Measurements from ENCODE around the gene LRRC47. TPM values are rescaled to one million over a fixed set of nuclear protein-coding genes. Genes with fewer than 3 reads are reported as not detected.

LRRC47 gene
- 10 to 100 TPM; 22.0 to 23.9 TPM for total RNA-seq

- intact Hi-C loops (cut with micrococcal nuclease), result loop anchor here (1.0 kb wide), 6 partner anchors 24 to 305 kb away; partner anchors contain the start of genes C1orf174, CEP104, DFFB and SMIM1
- H3K27me3 Mint-ChIP-seq (ENCODE audit: low read depth), result peaks cover 9% of the 10 kb centered on the region
- no peaks in the 10 kb centered on the region for H3K9me3 Mint-ChIP-seq
- peak within 1 kb of the TSS; percentile 82 for H3K27ac Mint-ChIP-seq
- peak within 1 kb of the TSS; percentile 95 for H3K4me3 Mint-ChIP-seq
- peak; percentile 96 for DNase-seq
- H3K36me3 Mint-ChIP-seq (ENCODE audit: low read depth), result peaks cover 3% of the 10 kb centered on the region
- H3K4me1 Mint-ChIP-seq (ENCODE audit: low read depth), result peaks cover 43% of the 10 kb centered on the region
- CTCF ChIA-PET, result interaction anchor here (0.7 to 0.9 kb wide), 2 partner anchors 21 to 690 kb away, joined by 5 read pairs; no protein-coding TSS in a partner anchor
Observed at GRCh38 chr1:3796215-3797061, at the start of gene LRRC47. Gene LRRC47, minus strand, starts transcription at chr1:3796498. Its CDS starts 22 bp downstream, at chr1:3796476.

GRCh38 chr1:3842912-3843311, 46.6 kb upstream of the LRRC47 start:
- no peaks in the 10 kb centered on the region for H3K27me3 Mint-ChIP-seq (ENCODE audit: low read depth)
- H3K36me3 Mint-ChIP-seq (ENCODE audit: low read depth), result peaks cover 49% of the 10 kb centered on the region
- H3K4me1 Mint-ChIP-seq (ENCODE audit: low read depth), result no peaks in the 10 kb centered on the region
- no peak overlapping the region for H3K27ac Mint-ChIP-seq
- H3K9me3 Mint-ChIP-seq, result no peaks in the 10 kb centered on the region
- no peak for DNase-seq
- CTCF ChIA-PET, result no interaction called here
- H3K4me3 Mint-ChIP-seq, result no peak overlapping the region
- intact Hi-C loops (cut with micrococcal nuclease), result no loop called here

GRCh38 chr1:3841491-3841890, 45.2 kb upstream of the LRRC47 start:
- Mint-ChIP-seq H3K27ac (no peak overlapping the region), H3K36me3 (ENCODE audit: low read depth) (peaks cover 57% of the 10 kb centered on the region), H3K4me1 (ENCODE audit: low read depth) (no peaks in the 10 kb centered on the region), H3K9me3 (peaks cover 6% of the 10 kb centered on the region), H3K4me3 (no peak overlapping the region), H3K27me3 (ENCODE audit: low read depth) (no peaks in the 10 kb centered on the region)
- CTCF ChIA-PET, result interaction anchor here (0.8 kb wide), 1 partner anchor 15 kb away, joined by 3 read pairs; no protein-coding TSS in a partner anchor
- intact Hi-C loops (cut with micrococcal nuclease), result no loop called here
- DNase-seq, result no peak

GRCh38 chr1:3838788-3839187, 42.5 kb upstream of the LRRC47 start:
- no peak overlapping the region for H3K4me3 Mint-ChIP-seq
- no peaks in the 10 kb centered on the region for H3K27me3 Mint-ChIP-seq (ENCODE audit: low read depth)
- CTCF ChIA-PET, result no interaction called here
- H3K4me1 Mint-ChIP-seq (ENCODE audit: low read depth), result no peaks in the 10 kb centered on the region
- no peak for DNase-seq
- H3K27ac Mint-ChIP-seq, result no peak overlapping the region
- peaks cover 58% of the 10 kb centered on the region for H3K36me3 Mint-ChIP-seq (ENCODE audit: low read depth)
- H3K9me3 Mint-ChIP-seq, result peaks cover 6% of the 10 kb centered on the region
- intact Hi-C loops (cut with micrococcal nuclease), result no loop called here

GRCh38 chr1:3837685-3838084, 41.4 kb upstream of the LRRC47 start:
- intact Hi-C loops (cut with micrococcal nuclease), result no loop called here
- H3K4me1 Mint-ChIP-seq (ENCODE audit: low read depth), result no peaks in the 10 kb centered on the region
- H3K27me3 Mint-ChIP-seq (ENCODE audit: low read depth), result no peaks in the 10 kb centered on the region
- CTCF ChIA-PET, result no interaction called here
- no peak overlapping the region for H3K4me3 Mint-ChIP-seq
- no peak for DNase-seq
- peaks cover 56% of the 10 kb centered on the region for H3K36me3 Mint-ChIP-seq (ENCODE audit: low read depth)
- H3K9me3 Mint-ChIP-seq, result peaks cover 6% of the 10 kb centered on the region
- no peak overlapping the region for H3K27ac Mint-ChIP-seq

DNA sequence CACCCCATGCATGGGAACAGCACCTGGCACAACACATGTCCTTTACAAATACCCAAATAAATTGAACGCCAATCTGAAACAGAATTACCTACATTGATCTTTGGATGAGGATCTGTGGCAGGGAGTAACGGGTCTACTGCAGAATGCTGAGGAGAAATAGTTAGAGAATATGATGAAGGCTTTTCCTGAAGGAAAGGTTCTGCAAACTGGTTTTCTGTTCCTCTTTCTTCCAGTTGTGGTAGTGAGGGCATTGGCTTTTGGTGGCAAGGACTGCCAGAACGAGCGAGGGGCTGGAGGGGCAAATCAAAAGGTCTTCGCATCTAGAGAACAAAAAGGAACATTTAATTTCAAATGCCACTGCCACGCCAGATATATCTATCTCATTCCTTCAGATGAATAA, 40.9 kb upstream of the LRRC47 start:
- Mint-ChIP-seq H3K4me3 (no peak overlapping the region), H3K4me1 (ENCODE audit: low read depth) (no peaks in the 10 kb centered on the region), H3K9me3 (peaks cover 6% of the 10 kb centered on the region), H3K27me3 (ENCODE audit: low read depth) (no peaks in the 10 kb centered on the region), H3K36me3 (ENCODE audit: low read depth) (peaks cover 55% of the 10 kb centered on the region), H3K27ac (no peak overlapping the region)
- no peak for DNase-seq
- CTCF ChIA-PET, result no interaction called here
- intact Hi-C loops (cut with micrococcal nuclease), result no loop called here

DNA sequence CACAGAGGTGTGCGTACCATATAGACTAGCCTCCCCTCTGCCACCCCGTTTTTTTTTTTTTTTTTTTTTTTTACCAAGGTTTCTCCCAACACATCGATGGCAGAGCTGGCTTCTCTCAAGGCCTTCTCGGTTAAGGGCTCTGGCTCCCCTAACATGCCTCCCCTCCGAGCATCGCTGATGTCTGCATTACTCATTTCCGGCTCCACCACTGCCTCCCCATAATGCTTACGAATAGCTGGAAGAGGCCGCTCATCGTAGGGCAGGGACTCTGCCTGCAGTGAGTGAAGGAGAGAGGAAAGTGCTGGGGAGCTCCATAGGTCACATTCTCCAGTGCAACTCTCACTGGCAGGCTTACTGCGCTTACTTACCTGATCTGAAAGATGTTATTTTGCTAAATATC, 40.1 kb upstream of the LRRC47 start:
- Mint-ChIP-seq H3K4me1 (ENCODE audit: low read depth) (no peaks in the 10 kb centered on the region), H3K27ac (no peak overlapping the region), H3K27me3 (ENCODE audit: low read depth) (no peaks in the 10 kb centered on the region), H3K36me3 (ENCODE audit: low read depth) (peaks cover 59% of the 10 kb centered on the region), H3K4me3 (no peak overlapping the region), H3K9me3 (peaks cover 6% of the 10 kb centered on the region)
- intact Hi-C loops (cut with micrococcal nuclease), result no loop called here
- CTCF ChIA-PET, result no interaction called here
- no peak for DNase-seq

GRCh38 chr1:3834701-3835100, 38.4 kb upstream of the LRRC47 start:
- H3K27ac Mint-ChIP-seq, result no peak overlapping the region
- no peak overlapping the region for H3K4me3 Mint-ChIP-seq
- H3K27me3 Mint-ChIP-seq (ENCODE audit: low read depth), result no peaks in the 10 kb centered on the region
- H3K9me3 Mint-ChIP-seq, result peaks cover 6% of the 10 kb centered on the region
- no peaks in the 10 kb centered on the region for H3K4me1 Mint-ChIP-seq (ENCODE audit: low read depth)
- intact Hi-C loops (cut with micrococcal nuclease), result no loop called here
- no peak for DNase-seq
- H3K36me3 Mint-ChIP-seq (ENCODE audit: low read depth), result peaks cover 54% of the 10 kb centered on the region
- CTCF ChIA-PET, result no interaction called here

GRCh38 chr1:3831689-3832088, 35.4 kb upstream of the LRRC47 start:
- Mint-ChIP-seq H3K27me3 (ENCODE audit: low read depth) (no peaks in the 10 kb centered on the region), H3K36me3 (ENCODE audit: low read depth) (peaks cover 34% of the 10 kb centered on the region), H3K9me3 (no peaks in the 10 kb centered on the region), H3K4me1 (ENCODE audit: low read depth) (no peaks in the 10 kb centered on the region), H3K4me3 (no peak overlapping the region), H3K27ac (no peak overlapping the region)
- CTCF ChIA-PET, result no interaction called here
- no peak for DNase-seq
- intact Hi-C loops (cut with micrococcal nuclease), result no loop called here

GRCh38 chr1:3828391-3828790, 32.1 kb upstream of the LRRC47 start:
- CTCF ChIA-PET, result interaction anchor here (0.6 kb wide), 1 partner anchor 221 kb away, joined by 3 read pairs; no protein-coding TSS in a partner anchor
- Mint-ChIP-seq H3K4me1 (ENCODE audit: low read depth) (no peaks in the 10 kb centered on the region), H3K9me3 (no peaks in the 10 kb centered on the region), H3K27me3 (ENCODE audit: low read depth) (no peaks in the 10 kb centered on the region), H3K4me3 (no peak overlapping the region), H3K36me3 (ENCODE audit: low read depth) (peaks cover 31% of the 10 kb centered on the region), H3K27ac (no peak overlapping the region)
- intact Hi-C loops (cut with micrococcal nuclease), result no loop called here
- no peak for DNase-seq

DNA sequence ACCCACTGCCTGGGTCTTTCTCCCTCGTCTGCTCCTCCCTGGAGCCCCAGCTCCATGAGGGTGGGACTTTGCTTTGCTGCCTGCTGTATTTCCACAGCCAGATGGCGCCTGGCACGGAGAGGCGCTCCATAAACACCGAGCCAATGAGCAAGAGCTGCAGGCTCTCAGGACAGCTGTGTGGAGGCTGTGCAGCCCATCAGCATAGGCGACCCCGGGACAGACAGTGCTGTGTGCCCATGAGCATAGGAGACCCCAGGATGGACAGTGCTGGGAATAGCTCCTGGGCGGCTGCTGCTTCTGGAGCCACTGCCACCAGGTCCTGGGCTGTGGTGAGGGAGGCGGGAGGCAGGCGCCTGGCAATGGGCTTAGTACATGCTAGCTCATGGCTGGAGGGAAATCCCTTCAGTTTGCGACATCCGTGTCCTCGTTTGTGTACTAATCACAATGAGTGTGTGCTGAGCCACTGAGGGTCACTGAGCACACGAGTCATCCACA, 31.6 kb upstream of the LRRC47 start:
- H3K4me3 Mint-ChIP-seq, result no peak overlapping the region
- intact Hi-C loops (cut with micrococcal nuclease), result no loop called here
- no peaks in the 10 kb centered on the region for H3K9me3 Mint-ChIP-seq
- H3K27me3 Mint-ChIP-seq (ENCODE audit: low read depth), result no peaks in the 10 kb centered on the region
- H3K36me3 Mint-ChIP-seq (ENCODE audit: low read depth), result peaks cover 30% of the 10 kb centered on the region
- DNase-seq, result no peak
- H3K27ac Mint-ChIP-seq, result no peak overlapping the region
- CTCF ChIA-PET, result no interaction called here
- H3K4me1 Mint-ChIP-seq (ENCODE audit: low read depth), result no peaks in the 10 kb centered on the region

- Mint-ChIP-seq H3K27me3 (ENCODE audit: low read depth) (no peaks in the 10 kb centered on the region), H3K27ac (no peak overlapping the region), H3K4me1 (ENCODE audit: low read depth) (no peaks in the 10 kb centered on the region), H3K4me3 (no peak overlapping the region), H3K9me3 (no peaks in the 10 kb centered on the region), H3K36me3 (ENCODE audit: low read depth) (peaks cover 28% of the 10 kb centered on the region)
- CTCF ChIA-PET, result no interaction called here
- intact Hi-C loops (cut with micrococcal nuclease), result no loop called here
- no peak for DNase-seq
Observed at GRCh38 chr1:3825356-3825755, 29.1 kb upstream of the LRRC47 start.

GRCh38 chr1:3824650-3825049, 28.4 kb upstream of the LRRC47 start:
- no peak overlapping the region for H3K4me3 Mint-ChIP-seq
- intact Hi-C loops (cut with micrococcal nuclease), result no loop called here
- DNase-seq, result no peak
- H3K27me3 Mint-ChIP-seq (ENCODE audit: low read depth), result no peaks in the 10 kb centered on the region
- CTCF ChIA-PET, result no interaction called here
- H3K4me1 Mint-ChIP-seq (ENCODE audit: low read depth), result no peaks in the 10 kb centered on the region
- H3K36me3 Mint-ChIP-seq (ENCODE audit: low read depth), result peaks cover 26% of the 10 kb centered on the region
- H3K27ac Mint-ChIP-seq, result no peak overlapping the region
- H3K9me3 Mint-ChIP-seq, result no peaks in the 10 kb centered on the region
